DOHH2 (cell line): Measurements from ENCODE around the gene DLGAP1.

Experiments used
- CTCF ChIP-seq: fragments of 200-600 bp; sonication (generic); IDR thresholded peaks from one replicate; pipeline ENCODE4 v1.5.1; 2014; ENCODE audit warnings: antibody characterized with exemption, mild to moderate bottlenecking, low read depth, low read length; ENCODE audit not compliant: poor library complexity, severe bottlenecking
- EZH2phosphoT487 ChIP-seq: fragments of 200-600 bp; sonication (generic); IDR thresholded peaks from 2 replicates; pipeline ENCODE4 v1.6.1; 2017; ENCODE audit warnings: borderline replicate concordance, mild to moderate bottlenecking, antibody characterized with exemption, low read length, moderate library complexity, mixed read lengths

- TF ChIP-seq CTCF (no peak), EZH2phosphoT487 (no peak)
Measured at GRCh38 chr18:3452750-3453539, 1002.2 kb downstream of the DLGAP1 start.
